ENCODE data around the gene QRFPR. TPM values are rescaled to one million over a fixed set of nuclear protein-coding genes. Genes with fewer than 3 reads are reported as not detected.
"Not testable (repeated sequence)": the region's sequence is repeated elsewhere in the genome, so short reads cannot be mapped to it uniquely, and the experiment has no call there.

The QRFPR gene
- under 1 TPM in 2 of 4 donors, not detected in 2; 0.20 to 0.45 TPM for total RNA-seq
- under 1 TPM in 2 of 3 donors, not detected in 1; 0.06 to 0.08 TPM for polyA plus RNA-seq
- long read RNA-seq, donor 1 = 0 reads
- long read RNA-seq, donor 2 = 0 reads

GRCh38 chr4:121380776-121381462, at the start of gene QRFPR:
TSS of gene QRFPR (minus strand) at chr4:121381018. CDS start at chr4:121380647, 371 bp downstream.
- no peak for TF ChIP-seq CTCF (IDR thresholded peaks at IDR 0.05)
- intact Hi-C loops (cut with DNase I) = no loop called here
- DNase-seq (no peak), ATAC-seq (no peak)
- no peaks in the 10 kb centered on the region for H3K36me3 ChIP-seq (ENCODE audit: insufficient read depth in 1 of 2, low read depth in 1 of 2)
- H3K9me3 ChIP-seq = no peaks in the 10 kb centered on the region
- 8 to 11% (median 9%) methylated on average over 30 to 35 of the region's 35 CpGs for WGBS, 3 donors
- no peak within 1 kb of the TSS for H3K27ac ChIP-seq
- peaks cover 3% of the 10 kb centered on the region for H3K4me1 ChIP-seq
- H3K27me3 ChIP-seq (ENCODE audit: insufficient read depth in 3 of 3, low read length in 2 of 3) = peaks cover 0 to 47% (median 3%) of the 10 kb centered on the region in 3 donors
- H3K4me3 ChIP-seq = peak within 1 kb of the TSS; percentile 46

DNA sequence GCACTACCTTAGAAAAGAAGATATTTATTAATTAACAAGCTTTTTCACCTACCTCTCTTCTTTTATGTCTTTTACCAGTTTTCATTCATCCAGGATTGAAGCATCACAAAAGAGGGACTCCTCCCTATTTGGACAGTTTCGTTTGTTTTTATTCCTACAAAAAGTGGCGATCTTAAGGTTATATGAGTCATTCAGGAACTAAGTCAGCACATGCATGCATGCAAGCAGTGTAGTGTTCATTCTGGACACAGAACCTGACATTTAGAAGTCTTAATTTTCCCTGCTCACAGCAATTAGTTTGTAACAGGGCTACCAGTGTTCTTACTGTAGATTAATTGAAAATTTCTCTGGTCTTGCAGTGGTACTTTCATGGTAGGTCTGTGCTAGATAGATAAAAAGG, 47.9 kb upstream of the QRFPR start:
- no peak for TF ChIP-seq CTCF (IDR thresholded peaks at IDR 0.05)
- intact Hi-C loops (cut with DNase I) = no loop called here
- ATAC-seq = no peak
- H3K27me3 ChIP-seq (ENCODE audit: insufficient read depth in 3 of 3, low read length in 2 of 3) = no peaks in the 10 kb centered on the region
- no peak for DNase-seq
- H3K9me3 ChIP-seq = no peaks in the 10 kb centered on the region
- no peak overlapping the region for H3K4me3 ChIP-seq
- H3K36me3 ChIP-seq (ENCODE audit: insufficient read depth in 1 of 2, low read depth in 1 of 2) = no peaks in the 10 kb centered on the region
- 59 to 63% (median 59%) methylated on average over 2 of the region's 2 CpGs for WGBS, 3 donors
- H3K27ac ChIP-seq = no peak overlapping the region
- H3K4me1 ChIP-seq = no peaks in the 10 kb centered on the region

- intact Hi-C loops (cut with DNase I) = no loop called here
Measured at GRCh38 chr4:121421594-121421993, 40.8 kb upstream of the QRFPR start.

GRCh38 chr4:121411151-121411744, 30.4 kb upstream of the QRFPR start:
- no peak for TF ChIP-seq CTCF (IDR thresholded peaks at IDR 0.05)
- DNase-seq (no peak), ATAC-seq (no peak)
- no peak overlapping the region for H3K27ac ChIP-seq
- intact Hi-C loops (cut with DNase I) = no loop called here
- H3K4me3 ChIP-seq = no peak overlapping the region
- no peaks in the 10 kb centered on the region for H3K36me3 ChIP-seq (ENCODE audit: insufficient read depth in 1 of 2, low read depth in 1 of 2)
- H3K9me3 ChIP-seq = no peaks in the 10 kb centered on the region
- H3K4me1 ChIP-seq = no peaks in the 10 kb centered on the region
- WGBS, 3 donors = 55 to 68% (median 62%) methylated on average over 2 of the region's 2 CpGs
- H3K27me3 ChIP-seq (ENCODE audit: insufficient read depth in 3 of 3, low read length in 2 of 3) = no peaks in the 10 kb centered on the region

More at GRCh38 chr4:121421594-121421993, 40.8 kb upstream of the QRFPR start:
- Histone ChIP-seq H3K9me3 (no peaks in the 10 kb centered on the region), H3K4me3 (no peak overlapping the region), H3K36me3 (ENCODE audit: insufficient read depth in 1 of 2, low read depth in 1 of 2) (no peaks in the 10 kb centered on the region), H3K27me3 (ENCODE audit: insufficient read depth in 3 of 3, low read length in 2 of 3) (no peaks in the 10 kb centered on the region), H3K27ac (no peak overlapping the region), H3K4me1 (no peaks in the 10 kb centered on the region)
- TF ChIP-seq CTCF (IDR thresholded peaks at IDR 0.05) = no peak
- no peak for DNase-seq
- 49 to 54% (median 53%) methylated on average over 4 of the region's 4 CpGs for WGBS, 3 donors
- ATAC-seq = no peak

DNA sequence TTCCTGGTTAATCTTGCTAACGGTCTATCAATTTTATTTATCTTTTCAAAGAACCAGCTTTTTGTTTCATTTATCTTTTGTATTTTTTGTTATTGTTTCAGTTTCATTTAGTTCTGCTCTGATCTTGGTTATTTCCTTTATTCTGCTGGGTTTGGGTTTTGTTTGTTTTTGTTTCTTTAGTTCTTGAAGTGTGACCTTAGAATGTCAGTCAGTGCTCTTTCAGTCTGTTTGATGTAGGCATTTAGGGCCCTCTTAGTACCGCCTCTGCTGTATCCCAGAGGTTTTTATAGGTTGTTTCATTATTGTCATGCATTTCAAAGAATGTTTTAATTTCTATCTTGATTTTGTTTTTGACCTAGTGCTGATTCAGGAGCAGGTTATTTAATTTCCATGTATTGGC, 27.7 kb upstream of the QRFPR start:
- H3K36me3 ChIP-seq (ENCODE audit: insufficient read depth in 1 of 2, low read depth in 1 of 2); H3K27ac ChIP-seq; H3K27me3 ChIP-seq (ENCODE audit: insufficient read depth in 3 of 3, low read length in 2 of 3); H3K4me1 ChIP-seq; H3K4me3 ChIP-seq; DNase-seq; intact Hi-C loops (cut with DNase I); ATAC-seq; H3K9me3 ChIP-seq: not testable (repeated sequence)
- WGBS, 3 donors = 51 to 68% (median 57%) methylated on average over 2 of the region's 2 CpGs

Measured in psoas muscle (tissue), 8 donors.